Measurements from ENCODE around the gene VWCE. TPM values are rescaled to one million over a fixed set of nuclear protein-coding genes. Genes with fewer than 3 reads are reported as not detected.

The VWCE gene
- total and polyA plus RNA-seq, 9 of the 15 experiments (the other 6 are each of a cell fraction or from before 2014, with no cell fraction given) = 0.06 to 1.6 (median 0.63) TPM; not detected in 1

GRCh38 chr11:61333550-61334433 is 38.7 kb upstream of the VWCE start (continued):
- no peak for TF ChIP-seq ZKSCAN3 (CRISPR knock-in tag; IDR thresholded peaks at IDR 0.05)
- no peak for TF ChIP-seq CBFB (CRISPR knock-in tag; IDR thresholded peaks at IDR 0.05)
- TF ChIP-seq HOXB6 (CRISPR knock-in tag; IDR thresholded peaks at IDR 0.05; ENCODE audit: borderline replicate concordance) = no peak
- peak in 1 of 2 experiments; percentile 44; a peak in 1 of 4 replicates for TF ChIP-seq RCOR1 (IDR thresholded peaks at IDR 0.05; ENCODE audit: borderline replicate concordance in 1 of 2, low read depth in 2 of 2, low read length in 2 of 2)
- TF ChIP-seq LARP7 (IDR thresholded peaks at IDR 0.05) = 0 out of 2 replicates have a peak, but pooled peaks have one; percentile 1
- peak; percentile 51; the same call in 1 of the 2 replicates for TF ChIP-seq BRD4 (IDR thresholded peaks at IDR 0.05)
- no peak for TF ChIP-seq U2AF1 (optimal IDR thresholded peaks at IDR 0.05; ENCODE audit: low read depth, low read length)
- TF ChIP-seq ZNF785 (CRISPR knock-in tag; IDR thresholded peaks at IDR 0.05) = no peak
- TF ChIP-seq NCOA2 (IDR thresholded peaks at IDR 0.05; ENCODE audit: partially characterized antibody in 2 of 2) = no peak
- TF ChIP-seq PML (IDR thresholded peaks at IDR 0.05; ENCODE audit: low read length) = no peak
- TF ChIP-seq TAF7 (tag; IDR thresholded peaks at IDR 0.05) = no peak
- TF ChIP-seq FOXJ2 (tag; IDR thresholded peaks at IDR 0.05) = no peak
- no peak for TF ChIP-seq KLF6 (CRISPR knock-in tag; IDR thresholded peaks at IDR 0.05; ENCODE audit: borderline replicate concordance)
- TF ChIP-seq MAZ (CRISPR knock-in tag; conservative IDR thresholded peaks at IDR 0.05 in 1 of 2, IDR thresholded peaks at IDR 0.05 in 1 of 2) = no peak
- TF ChIP-seq POLR2AphosphoS5 (IDR thresholded peaks at IDR 0.05; ENCODE audit: control insufficient read depth, insufficient read depth, low read depth, low read length) = no peak
- no peak for TF ChIP-seq ZNF121 (CRISPR knock-in tag; conservative IDR thresholded peaks at IDR 0.05)
- TF ChIP-seq ELK1 (CRISPR knock-in tag; IDR thresholded peaks at IDR 0.05) = no peak
- TF ChIP-seq NCOR1 (IDR thresholded peaks at IDR 0.05) = no peak
- peak; percentile 67; the same call in 1 of the 2 replicates for TF ChIP-seq ZNF395 (CRISPR knock-in tag; IDR thresholded peaks at IDR 0.05)
- TF ChIP-seq TRIM28 (IDR thresholded peaks at IDR 0.05) = no peak
- no peak for TF ChIP-seq RBFOX2 (IDR thresholded peaks at IDR 0.05; ENCODE audit: low read depth, low read length)
- TF ChIP-seq CHD4 (IDR thresholded peaks at IDR 0.05; ENCODE audit: insufficient read depth, insufficient replicate concordance, low read depth, low read length, poor library complexity, severe bottlenecking) = no peak
- no peak for TF ChIP-seq BHLHE40 (IDR thresholded peaks at IDR 0.05; ENCODE audit: low read length)
- TF ChIP-seq EGR1 (conservative IDR thresholded peaks at IDR 0.05) = no peak
- no peak for TF ChIP-seq RBM34 (IDR thresholded peaks at IDR 0.05; ENCODE audit: borderline replicate concordance, insufficient read depth, low read length)
